Hematopoietic multipotent progenitor cell treated with erythropoietin and hydrocortisone succinate and interleukin-3 and kit ligand, for 6 days (in vitro differentiated cells): Measurements from ENCODE around the gene IGSF21.
"Not testable (repeated sequence)": the region's sequence is repeated elsewhere in the genome, so short reads cannot be mapped to it uniquely, and the experiment has no call there.

ENCODE experiments used
- DNase-seq: peaks from one replicate; pipeline ENCODE4 v3.0.0-alpha.2; 2015

The IGSF21 gene

GRCh38 chr1:18147672-18148071, 40.1 kb downstream of the IGSF21 start:
- DNase-seq: no peak

GRCh38 chr1:18148461-18148860, 40.9 kb downstream of the IGSF21 start:
- no peak for DNase-seq

GRCh38 chr1:18149027-18149641, 41.5 kb downstream of the IGSF21 start:
- no peak for DNase-seq

- no peak for DNase-seq
Measured at GRCh38 chr1:18151436-18152122, 44.0 kb downstream of the IGSF21 start.

- no peak for DNase-seq
Measured at GRCh38 chr1:18154430-18155194, 47.0 kb downstream of the IGSF21 start.

GRCh38 chr1:18155881-18156385, 48.3 kb downstream of the IGSF21 start:
- DNase-seq: no peak

- no peak for DNase-seq
Measured at GRCh38 chr1:18157352-18157751, 49.8 kb downstream of the IGSF21 start.

GRCh38 chr1:18157968-18158367, 50.4 kb downstream of the IGSF21 start:
- no peak for DNase-seq

GRCh38 chr1:18158714-18159113, 51.1 kb downstream of the IGSF21 start:
- DNase-seq: no peak

- DNase-seq: no peak
Measured at GRCh38 chr1:18160290-18160942, 52.8 kb downstream of the IGSF21 start.

- no peak for DNase-seq
Measured at GRCh38 chr1:18161690-18162089, 54.1 kb downstream of the IGSF21 start.

GRCh38 chr1:18165640-18166039, 58.0 kb downstream of the IGSF21 start:
- DNase-seq: not testable (repeated sequence)

- DNase-seq: no peak
Measured at GRCh38 chr1:18166341-18166740, 58.7 kb downstream of the IGSF21 start.

GRCh38 chr1:18166929-18167328, 59.3 kb downstream of the IGSF21 start:
- no peak for DNase-seq

- DNase-seq: no peak
Measured at GRCh38 chr1:18170444-18170843, 62.8 kb downstream of the IGSF21 start.

GRCh38 chr1:18174037-18174436, 66.4 kb downstream of the IGSF21 start:
- DNase-seq: no peak

- no peak for DNase-seq
Measured at GRCh38 chr1:18175051-18175450, 67.5 kb downstream of the IGSF21 start.

GRCh38 chr1:18175530-18176377, 68.2 kb downstream of the IGSF21 start:
- DNase-seq: no peak

GRCh38 chr1:18176619-18177018, 69.0 kb downstream of the IGSF21 start:
- no peak for DNase-seq

- no peak for DNase-seq
Measured at GRCh38 chr1:18178111-18178510, 70.5 kb downstream of the IGSF21 start.

GRCh38 chr1:18179009-18179408, 71.4 kb downstream of the IGSF21 start:
- DNase-seq: no peak
